ENCODE measurements around the gene ITPRID1. TPM values are rescaled to one million over a fixed set of nuclear protein-coding genes. Genes with fewer than 3 reads are reported as not detected.

The ITPRID1 gene
- 0.23 TPM for total RNA-seq

GRCh38 chr7:31513790-31514189 is at the start of gene ITPRID1:
Gene ITPRID1 (plus strand): TSS chr7:31514090. CDS start chr7:31553025, 38,935 bp downstream.

GRCh38 chr7:31687024-31687748 is 173.3 kb downstream of the ITPRID1 start, which contains the start of gene PPP1R17:
Gene PPP1R17 (plus strand): TSS chr7:31687215. CDS start chr7:31692442, 5,227 bp downstream.

Other genes with a start within 250 kb of the ITPRID1 start
- 4.2 TPM for gene NEUROD6, start 173.4 kb upstream of the ITPRID1 start, total RNA-seq
- gene PPP1R17, start 173.1 kb downstream of the ITPRID1 start, total RNA-seq, result 2.8 TPM

All from diencephalon (tissue), 1 donor.